ENCODE measurements around the gene SASH1.

The SASH1 gene

DNA sequence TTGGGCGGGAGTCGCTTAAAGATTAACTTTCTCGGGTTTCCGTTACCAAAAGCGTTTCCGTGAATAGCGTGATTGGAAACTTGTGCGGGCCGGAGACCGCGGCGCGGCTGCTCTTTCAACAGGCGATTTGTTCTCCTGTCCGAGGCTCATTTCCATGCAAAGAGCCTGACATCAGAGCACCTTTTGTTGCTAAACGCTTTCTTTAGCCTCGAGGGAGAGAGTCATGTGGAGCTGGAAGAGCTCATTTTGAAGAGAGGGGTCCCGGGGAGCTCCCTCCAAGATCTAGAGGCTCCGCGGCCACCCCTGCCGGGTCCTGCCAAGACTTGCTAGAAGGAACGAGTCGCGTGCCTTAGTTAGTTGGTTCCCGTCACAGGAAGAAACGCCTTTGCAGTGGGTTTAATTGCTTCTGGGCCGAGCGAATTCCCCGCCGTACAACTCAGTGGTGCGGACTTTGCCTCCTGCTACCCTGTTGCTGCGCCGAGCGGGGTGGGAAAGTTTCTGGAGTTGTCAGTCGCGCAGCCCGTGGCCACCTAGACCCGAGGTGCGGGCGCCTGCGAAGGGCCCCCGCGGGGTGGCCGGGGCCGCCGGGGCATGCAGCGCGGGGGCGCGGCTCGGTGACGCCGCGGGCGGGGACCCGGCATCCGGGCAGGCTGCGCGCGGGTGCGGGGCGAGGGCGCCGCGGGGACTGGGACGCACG, at the start of gene SASH1:
Gene SASH1, plus strand, starts transcription at position 489 of the 697 bp plus-strand sequence. CDS start 230 bp downstream, outside the sequence.
- DNase-seq (ENCODE audit: low read depth in 2 of 2) = no peak

DNA sequence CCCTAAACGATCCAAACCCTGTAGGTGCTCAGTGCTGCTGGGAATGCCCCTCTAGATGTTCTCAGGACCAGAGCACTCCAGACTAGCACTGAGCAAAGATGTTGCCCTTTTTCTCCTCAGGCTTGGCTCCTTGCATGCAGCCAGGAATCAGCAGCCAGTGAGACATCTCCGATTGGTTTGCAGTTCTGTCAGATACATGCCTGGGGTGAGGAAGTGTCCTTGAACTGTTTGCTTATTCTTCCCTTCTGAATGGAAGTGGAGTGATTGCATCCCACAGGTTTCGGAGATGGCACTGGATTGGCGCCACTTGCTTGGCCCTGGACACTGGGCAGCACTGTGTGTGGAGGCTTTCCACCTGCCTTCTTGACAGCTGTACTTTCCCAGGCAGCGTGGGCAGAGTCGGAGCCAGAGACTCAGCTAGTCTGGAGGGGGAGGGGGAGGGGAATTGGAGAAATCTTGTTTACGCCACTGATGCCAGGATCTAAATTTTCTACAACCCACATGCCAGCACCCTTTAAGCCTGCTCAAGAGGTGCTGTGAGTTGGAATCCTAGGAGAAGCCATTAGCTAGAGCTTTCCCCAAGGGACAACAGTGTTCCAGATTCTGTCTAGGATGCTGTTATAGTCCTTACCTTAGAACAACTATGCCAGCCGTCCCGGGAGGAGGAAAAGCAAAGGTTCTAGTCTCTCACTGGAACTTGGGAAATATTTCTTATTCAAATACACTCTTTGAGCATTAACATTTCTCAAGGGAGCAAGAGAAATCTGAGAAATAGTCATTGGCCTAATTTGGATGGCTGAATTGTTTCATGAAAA, 49.2 kb upstream of the SASH1 start:
- no peak for DNase-seq (ENCODE audit: low read depth in 2 of 2)

DNA sequence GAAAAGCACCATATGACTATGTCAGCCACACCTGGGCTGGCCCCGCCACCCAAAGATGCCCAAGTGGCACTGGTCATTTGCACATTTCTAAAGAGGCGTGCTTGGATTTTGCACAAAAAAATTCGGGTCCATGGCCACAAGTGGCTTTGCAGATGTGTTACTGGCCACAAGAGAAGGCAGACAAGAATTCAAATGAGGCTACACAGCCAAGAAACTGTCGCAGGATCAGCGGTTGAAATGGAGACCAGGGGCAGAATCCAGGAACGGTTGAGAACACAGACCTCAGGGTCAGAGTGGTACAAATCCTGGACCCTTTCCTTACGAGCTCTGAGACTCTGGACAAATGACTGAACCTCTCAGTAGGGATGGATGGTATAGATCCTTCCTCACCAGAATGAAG, 48.6 kb upstream of the SASH1 start:
- DNase-seq (ENCODE audit: low read depth in 2 of 2) = no peak

DNA sequence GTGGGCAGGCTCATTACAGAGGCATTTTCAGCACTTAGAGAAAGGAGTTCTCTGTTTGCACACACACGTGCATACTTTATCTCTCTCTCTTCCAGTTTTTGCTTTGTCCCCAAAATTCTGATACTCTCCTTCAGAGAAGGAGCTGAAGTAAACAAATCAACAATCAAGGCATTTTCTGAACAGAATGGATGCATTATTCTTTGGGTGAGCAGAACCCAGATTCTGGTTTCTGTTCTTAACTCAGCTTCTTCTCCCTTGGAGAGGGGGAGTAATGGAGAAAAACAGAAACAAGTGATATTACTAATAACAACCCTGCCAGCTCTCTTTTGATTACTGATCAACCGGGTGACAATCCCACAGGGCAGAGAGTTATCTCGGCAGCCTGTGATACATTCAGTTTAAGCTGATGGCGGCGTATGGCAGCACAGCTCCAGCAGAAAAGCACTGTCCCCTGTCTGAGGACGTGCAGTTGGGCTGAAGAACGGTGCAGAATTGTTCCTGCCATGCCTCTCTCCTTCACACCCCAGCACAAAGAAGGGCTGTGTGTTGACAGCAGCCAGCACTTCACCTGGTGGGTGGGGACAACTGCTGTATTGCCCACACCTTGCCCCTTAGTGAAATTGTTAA, 47.3 kb upstream of the SASH1 start:
- no peak for DNase-seq (ENCODE audit: low read depth in 2 of 2)

DNA sequence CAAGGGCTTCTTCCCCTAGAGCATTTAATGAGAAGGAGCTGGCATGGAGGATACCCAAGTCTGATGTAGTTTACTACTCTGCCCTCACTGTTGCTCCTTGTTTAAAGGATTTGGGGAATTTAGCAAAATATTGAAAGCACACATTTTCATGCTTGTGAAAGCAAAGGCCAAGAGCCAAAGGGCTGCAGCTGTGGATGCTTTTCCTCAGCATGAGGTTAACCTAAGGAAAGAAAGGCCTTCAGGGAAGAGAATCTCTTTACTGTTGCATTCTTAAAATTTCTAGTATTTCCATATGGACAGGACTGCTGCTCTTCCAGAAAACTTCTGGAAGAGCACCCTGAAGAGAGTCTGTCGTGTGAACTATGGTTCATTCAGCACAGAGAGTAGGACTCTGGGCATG, 45.9 kb upstream of the SASH1 start:
- DNase-seq (ENCODE audit: low read depth in 2 of 2) = no peak

DNA sequence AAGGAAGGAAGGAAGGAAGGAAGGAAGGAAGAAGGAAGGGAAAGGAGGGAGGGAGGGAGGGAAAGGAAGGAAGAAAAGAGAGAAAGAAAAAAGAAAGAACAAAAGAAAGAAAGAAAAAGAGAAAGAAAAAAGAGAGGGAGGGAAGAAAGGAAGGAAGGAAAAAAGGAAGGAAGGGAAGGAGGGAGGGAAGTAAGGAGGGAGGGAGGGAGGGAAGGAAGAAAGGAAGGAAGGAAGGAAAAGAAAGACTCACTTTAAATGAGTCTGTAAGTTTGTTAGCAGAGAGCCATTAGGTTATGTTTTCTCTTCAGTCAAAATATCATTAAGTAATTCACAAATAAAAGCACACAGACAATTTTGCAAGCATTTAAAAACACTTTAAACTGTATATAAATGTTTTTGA, 44.0 kb upstream of the SASH1 start:
- no peak for DNase-seq (ENCODE audit: low read depth in 2 of 2)

DNA sequence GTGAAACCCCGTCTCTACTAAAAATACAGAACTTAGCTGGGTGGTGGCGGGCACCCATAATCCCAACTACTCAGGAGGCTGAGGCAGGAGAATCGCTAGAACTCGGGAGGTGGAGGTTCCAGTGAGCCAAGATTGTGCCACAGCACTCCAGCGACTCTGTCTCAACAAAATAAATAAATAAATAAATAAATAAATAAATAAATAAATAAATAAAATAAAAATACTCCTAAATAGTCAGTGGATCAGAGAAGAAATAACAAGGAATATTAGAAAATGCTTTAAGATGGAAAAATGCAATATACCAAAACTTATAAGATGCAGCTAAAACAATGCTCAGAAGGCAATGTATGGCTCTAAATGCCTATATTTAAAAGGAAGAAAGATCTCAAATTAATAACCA, 39.0 kb upstream of the SASH1 start:
- no peak for DNase-seq (ENCODE audit: low read depth in 2 of 2)

DNA sequence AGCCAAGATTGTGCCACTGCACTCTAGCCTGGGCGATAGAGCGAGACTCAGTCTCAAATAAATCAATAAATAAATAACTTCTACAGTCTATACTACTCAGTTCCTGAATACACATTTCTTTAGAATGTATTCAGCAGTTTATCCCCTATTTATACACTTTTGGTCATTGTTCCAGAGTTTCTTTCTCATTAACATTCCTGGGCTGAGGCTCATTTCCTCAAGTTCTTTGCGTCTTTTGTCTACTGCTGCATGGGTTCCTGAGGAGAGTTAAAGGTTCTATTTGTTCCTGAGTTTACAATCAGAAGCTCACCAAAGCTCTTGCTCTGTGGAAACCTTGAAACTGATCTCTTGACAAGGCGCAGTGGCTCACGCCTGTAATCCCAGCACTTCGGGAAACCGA, 37.7 kb upstream of the SASH1 start:
- DNase-seq (ENCODE audit: low read depth in 2 of 2) = no peak

DNA sequence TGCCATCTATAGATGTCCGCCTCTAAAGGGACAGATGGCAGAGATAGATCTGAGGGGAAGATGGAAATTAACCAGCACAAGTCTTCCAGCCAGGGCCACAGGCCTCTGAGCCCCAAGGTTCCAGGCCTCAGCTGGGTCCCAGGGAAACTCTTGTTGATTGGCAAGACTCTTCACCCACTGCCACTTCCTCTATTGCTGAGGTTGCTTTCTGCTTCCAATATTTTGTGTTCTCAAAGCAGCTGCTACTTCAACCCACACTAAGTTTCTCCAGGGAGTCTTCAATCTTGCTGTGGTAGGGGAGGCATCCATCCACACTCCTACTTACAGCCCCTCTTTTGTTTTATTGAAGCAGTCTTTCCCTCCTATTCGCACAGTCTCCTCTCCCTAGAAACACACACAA, 36.4 kb upstream of the SASH1 start:
- DNase-seq (ENCODE audit: low read depth in 2 of 2) = no peak

DNA sequence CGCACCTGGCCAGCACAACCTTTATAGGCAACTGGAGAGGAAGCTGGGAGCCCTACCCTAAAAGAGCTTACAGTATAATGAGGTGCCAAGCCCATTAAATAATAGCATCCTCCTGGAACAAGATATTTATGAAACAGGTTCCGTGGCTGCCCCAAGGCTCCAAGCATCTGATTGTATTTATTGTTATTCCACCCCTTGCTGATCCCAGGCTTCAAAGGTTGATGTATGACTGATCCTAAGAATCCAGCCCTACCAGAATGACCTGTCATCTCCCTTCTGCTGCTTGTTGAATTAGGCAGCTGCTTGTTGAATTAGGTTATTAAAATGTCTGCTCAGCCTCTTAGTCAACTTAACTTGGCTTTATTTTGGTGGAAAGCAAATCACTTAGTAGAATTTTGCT, 35.2 kb upstream of the SASH1 start:
- no peak for DNase-seq (ENCODE audit: low read depth in 2 of 2)

DNA sequence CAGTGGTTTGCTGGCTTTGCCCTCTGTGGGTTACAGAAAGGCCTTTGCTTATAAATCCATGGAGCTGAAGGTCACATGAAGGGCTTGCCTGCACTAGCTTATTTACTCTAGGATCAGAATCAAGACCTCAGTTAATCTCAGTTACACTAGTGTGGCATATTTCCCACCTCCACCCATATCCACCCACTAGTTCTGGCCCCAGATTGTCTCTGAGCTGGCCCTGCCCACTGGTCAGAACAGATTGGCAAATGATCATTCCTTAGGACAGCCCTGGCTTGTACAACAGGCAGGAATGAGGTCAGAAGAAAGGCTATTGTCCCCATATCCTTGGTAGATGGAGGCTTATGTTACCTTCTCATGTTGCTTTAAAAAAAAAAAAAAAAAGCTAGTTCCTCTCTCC, 33.3 kb upstream of the SASH1 start:
- no peak for DNase-seq (ENCODE audit: low read depth in 2 of 2)

DNA sequence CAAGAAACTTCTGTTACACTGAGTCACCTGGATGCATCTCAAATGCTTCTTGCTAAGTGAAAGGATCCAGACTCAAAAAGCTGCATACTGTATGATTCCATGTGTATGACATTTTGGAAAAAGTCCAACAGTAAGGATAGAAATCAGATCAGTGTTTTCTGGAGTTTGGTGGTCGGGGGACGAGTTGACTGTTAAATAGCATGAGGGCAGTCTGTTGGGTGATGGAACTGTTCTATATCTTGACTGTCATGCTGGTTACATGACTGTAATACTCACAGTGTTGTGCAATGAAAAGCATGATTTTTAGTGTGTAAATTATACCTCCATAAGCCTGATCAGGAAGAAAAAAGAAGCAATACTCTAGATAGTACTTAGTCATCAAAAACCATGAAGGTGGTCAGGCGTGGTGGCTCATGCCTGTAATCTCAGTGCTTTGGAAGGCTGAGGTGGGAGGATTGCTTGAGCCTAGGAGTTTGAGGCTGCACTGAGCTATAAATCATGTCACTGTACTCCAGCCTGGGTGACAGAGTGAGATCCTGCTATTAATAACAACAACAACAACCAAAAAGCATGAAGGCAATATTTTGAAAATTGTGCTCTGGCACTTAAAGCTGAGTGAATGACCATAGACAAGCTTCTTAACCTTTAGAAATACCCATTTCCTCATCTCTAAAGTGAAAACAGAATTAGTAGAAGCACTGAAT, 30.5 kb upstream of the SASH1 start:
- DNase-seq (ENCODE audit: low read depth in 2 of 2) = no peak

DNA sequence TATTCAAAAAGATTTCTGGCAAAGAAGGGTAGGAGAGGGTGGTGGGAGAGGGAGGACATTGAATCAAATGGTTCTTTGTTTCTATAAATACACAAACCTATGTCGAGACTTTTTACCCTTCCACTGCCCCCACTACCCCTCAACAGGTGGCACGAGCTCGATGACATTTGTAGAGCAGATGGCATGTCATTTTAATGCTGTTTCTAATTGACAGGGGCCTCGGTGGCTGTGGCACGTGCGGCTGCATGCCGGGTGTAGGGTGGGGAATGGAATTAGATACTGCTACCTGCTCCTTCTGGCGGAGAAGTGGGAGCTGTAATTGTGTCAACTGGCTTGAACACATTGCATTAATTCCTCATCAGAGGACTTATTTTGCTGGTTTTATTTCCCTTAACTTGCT, 29.1 kb upstream of the SASH1 start:
- no peak for DNase-seq (ENCODE audit: low read depth in 2 of 2)

DNA sequence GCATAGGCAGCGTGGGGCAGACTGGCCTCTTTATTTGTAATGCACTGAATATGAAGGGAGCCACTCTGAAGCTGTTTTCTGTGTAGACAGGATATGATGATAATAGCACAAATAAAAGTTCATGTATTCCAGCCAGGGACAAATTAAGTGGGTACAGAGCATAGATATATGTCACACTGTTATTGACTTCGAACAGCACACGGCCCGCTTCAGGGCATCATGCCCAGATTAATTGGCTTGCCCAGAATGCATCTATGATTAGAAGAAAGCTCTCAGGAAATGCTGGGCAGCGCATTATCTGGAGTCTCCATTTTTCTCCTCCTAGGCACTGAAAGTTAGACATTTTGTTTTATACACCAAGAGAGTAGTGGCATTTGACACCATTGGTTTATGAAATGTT, 26.3 kb upstream of the SASH1 start:
- no peak for DNase-seq (ENCODE audit: low read depth in 2 of 2)

DNA sequence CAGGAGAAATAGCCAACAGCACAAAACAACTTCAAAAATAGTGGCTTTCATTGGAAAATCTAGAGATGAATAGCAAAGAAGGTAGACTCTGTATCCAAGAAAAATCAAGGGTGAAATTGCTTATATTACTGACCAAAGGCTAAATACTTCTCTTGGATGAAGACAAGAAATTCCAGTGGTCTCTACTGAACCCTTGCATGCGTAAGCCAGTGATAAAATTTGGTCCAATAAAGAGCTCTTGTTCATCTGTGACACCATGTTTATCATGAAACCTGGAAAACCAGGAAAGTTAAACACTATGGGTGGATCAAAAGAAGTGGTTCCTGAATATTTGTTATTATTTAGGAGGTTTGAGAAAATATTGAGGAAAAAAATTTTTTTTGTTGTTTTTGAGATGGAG, 25.6 kb upstream of the SASH1 start:
- no peak for DNase-seq (ENCODE audit: low read depth in 2 of 2)

DNA sequence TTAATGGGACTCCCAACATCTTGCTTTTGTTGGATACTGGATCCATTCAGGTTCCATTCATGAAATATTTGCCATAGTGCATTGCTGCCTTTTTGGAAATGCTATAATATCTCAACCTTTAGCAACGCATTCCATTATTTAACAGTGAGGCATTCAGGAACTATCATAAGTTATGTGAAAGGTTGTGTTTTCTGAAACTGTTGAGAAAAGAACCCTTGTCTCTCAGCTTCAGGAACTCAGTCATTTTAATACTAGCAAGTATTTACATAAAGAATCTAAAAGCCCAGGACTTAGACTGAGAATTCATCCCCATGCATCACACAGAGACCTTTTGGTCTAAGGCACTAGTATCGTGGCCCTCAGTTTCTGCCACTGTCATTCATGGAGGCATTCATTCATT, 24.9 kb upstream of the SASH1 start:
- no peak for DNase-seq (ENCODE audit: low read depth in 2 of 2)

DNA sequence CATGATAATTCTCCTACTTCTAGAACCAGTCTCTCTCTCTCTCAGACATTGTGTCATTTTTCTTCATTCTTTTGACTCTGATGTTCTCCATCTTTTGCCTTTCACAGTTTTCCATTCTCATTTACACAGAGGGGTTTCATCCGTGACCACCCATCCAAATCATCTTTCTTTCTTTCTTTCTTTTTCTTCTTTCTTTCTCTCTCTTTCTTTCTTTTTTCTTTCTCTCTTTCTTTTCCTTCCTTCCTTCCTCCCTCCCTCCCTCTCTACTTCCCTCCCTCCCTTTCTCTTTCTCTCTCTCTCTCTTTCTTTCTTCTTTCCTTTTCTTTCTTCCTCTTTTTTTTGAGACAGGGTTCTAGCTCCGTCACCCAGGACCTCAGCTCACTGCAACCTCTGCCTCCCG, 19.9 kb upstream of the SASH1 start:
- DNase-seq (ENCODE audit: low read depth in 2 of 2) = no peak

DNA sequence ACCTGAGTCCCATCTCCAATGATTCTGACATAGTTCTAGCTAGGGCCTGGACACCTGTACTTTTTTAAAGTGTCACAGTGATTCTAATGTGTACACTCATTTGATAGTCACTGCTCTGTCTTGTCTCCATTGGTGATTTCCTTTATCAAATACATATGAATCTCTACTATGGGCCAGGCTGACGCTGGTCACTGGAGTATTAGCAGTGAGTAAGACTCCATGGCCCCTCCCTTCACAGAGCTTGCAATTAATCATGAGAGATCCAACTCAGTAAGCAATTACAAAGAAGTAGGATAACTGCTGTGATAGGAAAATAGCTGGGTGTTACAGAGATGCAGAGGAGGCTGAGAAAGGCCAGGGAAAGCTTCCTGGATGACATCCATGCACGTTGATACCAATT, 19.3 kb upstream of the SASH1 start:
- no peak for DNase-seq (ENCODE audit: low read depth in 2 of 2)

DNA sequence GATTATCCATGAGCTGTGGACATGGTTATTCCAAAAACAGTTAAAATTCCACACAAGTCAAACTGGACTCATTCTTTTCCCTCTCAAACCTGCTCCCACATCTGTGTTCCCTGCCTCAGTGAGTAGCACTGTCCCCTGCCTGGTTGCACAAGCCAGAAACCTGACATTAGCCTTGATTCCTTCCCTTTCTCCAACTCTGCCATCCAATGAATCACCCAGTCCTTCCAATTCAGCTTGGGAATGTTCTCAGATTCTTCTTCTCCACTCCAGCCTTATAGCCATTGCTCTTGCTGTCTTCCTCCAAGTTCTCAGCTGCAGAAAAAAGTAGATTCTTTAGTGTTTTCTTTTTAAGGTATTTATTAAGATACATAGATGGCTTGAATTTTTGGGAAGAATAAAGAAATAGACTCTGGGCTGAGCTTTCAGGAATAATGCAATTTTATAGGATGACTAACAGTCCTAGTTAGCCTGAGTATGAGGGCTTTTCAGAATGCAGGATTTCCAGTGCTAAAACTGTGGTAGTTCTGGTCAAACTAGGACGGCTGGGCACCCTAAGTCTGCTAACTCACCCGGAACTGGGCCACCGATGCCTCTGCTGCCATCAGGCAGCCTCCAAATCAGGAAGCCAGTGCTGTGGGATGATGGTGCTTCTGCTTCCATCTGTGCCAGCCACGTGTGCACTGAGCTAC, 18.2 kb upstream of the SASH1 start:
- DNase-seq (ENCODE audit: low read depth in 2 of 2) = no peak

DNA sequence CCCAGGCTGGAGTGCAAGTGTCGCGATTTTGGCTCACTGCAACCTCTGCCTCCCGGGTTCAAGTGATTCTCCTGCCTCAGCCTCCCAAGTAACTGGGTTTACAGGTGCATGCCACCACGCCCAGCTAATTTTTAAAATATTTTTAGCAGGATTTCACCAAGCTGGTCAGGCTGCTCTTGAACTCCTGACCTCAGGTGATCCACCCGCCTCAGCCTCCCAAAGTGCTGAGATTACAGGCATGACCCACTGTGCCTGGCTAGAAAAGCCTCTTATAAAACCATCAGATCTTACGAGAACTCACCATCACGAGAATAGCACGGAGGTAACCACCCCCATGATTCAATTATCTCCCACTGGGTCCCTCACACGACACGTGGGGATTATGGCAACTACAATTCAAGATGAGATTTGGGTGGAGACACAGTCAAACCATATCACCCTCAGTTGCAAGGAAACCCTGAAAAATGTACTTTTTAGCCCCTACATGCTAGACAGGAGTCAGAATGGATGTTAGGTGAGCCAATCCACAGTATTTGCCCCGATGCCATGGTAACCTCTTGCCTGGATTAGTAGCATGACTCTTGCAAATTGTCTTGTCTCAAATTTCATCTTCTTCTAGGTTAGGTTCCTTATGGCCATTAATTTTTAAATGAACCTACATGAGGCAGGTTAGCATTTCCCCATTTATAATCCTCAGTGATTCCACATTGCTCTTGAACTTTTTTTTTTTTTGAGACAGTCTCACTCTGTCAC, 17.1 kb upstream of the SASH1 start:
- no peak for DNase-seq (ENCODE audit: low read depth in 2 of 2)

All from stimulated activated CD8-positive, alpha-beta memory T cell treated with anti-CD3 and anti-CD28 coated beads, Interleukin-2, amount 100 ng/mL, for 48 hours (primary cell).